Neuronal stem cell (in vitro differentiated cells): ENCODE measurements around the gene SND1.
A peak's percentile ranks its signal among the peaks of the same experiment; 100 is the strongest.

Source experiments
- DNase-seq: peaks from one replicate; pipeline ENCODE4 v3.0.0-alpha.2; 2013; ENCODE audit warnings: low spot score
- H2AFZ ChIP-seq: one replicate; pipeline ENCODE4 v1.6.1; 2013; ENCODE audit warnings: mild to moderate bottlenecking, low read length, inconsistent platforms
- H2AK5ac ChIP-seq: 2 replicates; pipeline ENCODE4 v1.6.1; 2013; ENCODE audit warnings: low read depth, mild to moderate bottlenecking, inconsistent platforms, low read length, moderate library complexity, mixed read lengths
- H2BK120ac ChIP-seq: 2 replicates; pipeline ENCODE4 v1.6.1; 2013; ENCODE audit warnings: low read depth, mild to moderate bottlenecking, inconsistent platforms, low read length, moderate library complexity, mixed read lengths
- H2BK12ac ChIP-seq: one replicate; pipeline ENCODE4 v1.6.1; 2013; ENCODE audit warnings: low read length, inconsistent platforms
- H2BK15ac ChIP-seq: 2 replicates; pipeline ENCODE4 v1.6.1; 2013; ENCODE audit warnings: mild to moderate bottlenecking, low read length, inconsistent platforms, mixed read lengths
- H2BK5ac ChIP-seq: one replicate; pipeline ENCODE4 v1.6.1; 2013; ENCODE audit warnings: inconsistent platforms, mild to moderate bottlenecking, low read length, moderate library complexity
- H3K14ac ChIP-seq: one replicate; pipeline ENCODE4 v1.6.1; 2013; ENCODE audit warnings: low read length, inconsistent platforms
- H3K18ac ChIP-seq: 2 replicates; pipeline ENCODE4 v1.6.1; 2013; ENCODE audit warnings: low read length, inconsistent platforms
- H3K23ac ChIP-seq: 2 replicates; pipeline ENCODE4 v1.6.1; 2013; ENCODE audit warnings: low read depth, mild to moderate bottlenecking, mixed read lengths, low read length, inconsistent platforms; ENCODE audit not compliant: poor library complexity
- H3K27ac ChIP-seq: replicated peaks from 3 replicates; pipeline ENCODE4 v1.5.1; 2013; ENCODE audit warnings: low read length, inconsistent platforms
- H3K27me3 ChIP-seq, 3 experiments: 2 replicates each; pipeline ENCODE4 v1.6.1; 2013; ENCODE audit warnings: low read length in 3 of 3, mild to moderate bottlenecking in 2 of 3, inconsistent platforms in 1 of 3, low read depth in 1 of 3, mixed read lengths in 1 of 3, moderate library complexity in 1 of 3; ENCODE audit not compliant: control insufficient read depth in 3 of 3, insufficient read depth in 3 of 3
- H3K36me3 ChIP-seq, 2 donors: replicated peaks in 1 of 2; 2 replicates each; pipeline ENCODE4 v1.6.1; 2013; ENCODE audit warnings: low read length in 2 of 2; ENCODE audit not compliant: control insufficient read depth in 2 of 2, insufficient read depth in 2 of 2
- H3K4ac ChIP-seq: 2 replicates; pipeline ENCODE4 v1.6.1; 2013; ENCODE audit warnings: inconsistent platforms, mild to moderate bottlenecking, low read length, moderate library complexity
- H3K4me1 ChIP-seq, 2 donors: 1 replicate in 1 of 2; 2 replicates in 1 of 2; pipeline ENCODE4 v1.6.1; 2013; ENCODE audit warnings: low read length in 2 of 2, low read depth in 1 of 2; ENCODE audit not compliant: control insufficient read depth in 2 of 2, insufficient read depth in 1 of 2
- H3K4me2 ChIP-seq: one replicate; pipeline ENCODE4 v1.6.1; 2013; ENCODE audit warnings: mild to moderate bottlenecking, low read length, inconsistent platforms; ENCODE audit not compliant: insufficient read depth, poor library complexity, severe bottlenecking
- H3K4me3 ChIP-seq, 2 donors: 2 replicates each; pipeline ENCODE4 v1.5.1; 2013; ENCODE audit warnings: low read length in 2 of 2, mild to moderate bottlenecking in 2 of 2, inconsistent platforms in 1 of 2, moderate library complexity in 1 of 2
- H3K79me1 ChIP-seq: one replicate; pipeline ENCODE4 v1.6.1; 2013; ENCODE audit warnings: low read depth, mild to moderate bottlenecking, inconsistent platforms, low read length, moderate library complexity
- H3K9ac ChIP-seq: one replicate; pipeline ENCODE4 v1.6.1; 2013; ENCODE audit warnings: mild to moderate bottlenecking, low read depth, low read length, inconsistent platforms; ENCODE audit not compliant: poor library complexity
- H3K9me3 ChIP-seq, 2 donors: replicated peaks in 1 of 2; 2 replicates each; pipeline versions ENCODE3 to v1.6.1; 2013; ENCODE audit warnings: low read length in 2 of 2, mild to moderate bottlenecking in 2 of 2, inconsistent platforms in 1 of 2, low read depth in 1 of 2, mixed read lengths in 1 of 2, moderate library complexity in 1 of 2; ENCODE audit not compliant: control insufficient read depth in 2 of 2, insufficient read depth in 1 of 2
- H4K8ac ChIP-seq: one replicate; pipeline ENCODE4 v1.6.1; 2013; ENCODE audit warnings: low read depth, mild to moderate bottlenecking, inconsistent platforms, low read length, moderate library complexity
- H4K91ac ChIP-seq: one replicate; pipeline ENCODE4 v1.6.1; 2013; ENCODE audit warnings: low read length, low read depth, mild to moderate bottlenecking, inconsistent platforms; ENCODE audit not compliant: poor library complexity
- WGBS, 2 donors: extraction: QIAGEN DNeasy Blood & Tissue Kit; methylation state at CpG; one replicate each; pipeline ENCODE4 v1.1.7; 2013; ENCODE audit warnings: missing lambda C conversion rate in 2 of 2, mixed read lengths in 1 of 2; ENCODE audit not compliant: insufficient read length in 2 of 2, insufficient replicate concordance in 1 of 2; ENCODE audit errors: extremely low coverage in 2 of 2; 5-methylcytosine and 5-hydroxymethylcytosine counted together

Gene SND1

DNA sequence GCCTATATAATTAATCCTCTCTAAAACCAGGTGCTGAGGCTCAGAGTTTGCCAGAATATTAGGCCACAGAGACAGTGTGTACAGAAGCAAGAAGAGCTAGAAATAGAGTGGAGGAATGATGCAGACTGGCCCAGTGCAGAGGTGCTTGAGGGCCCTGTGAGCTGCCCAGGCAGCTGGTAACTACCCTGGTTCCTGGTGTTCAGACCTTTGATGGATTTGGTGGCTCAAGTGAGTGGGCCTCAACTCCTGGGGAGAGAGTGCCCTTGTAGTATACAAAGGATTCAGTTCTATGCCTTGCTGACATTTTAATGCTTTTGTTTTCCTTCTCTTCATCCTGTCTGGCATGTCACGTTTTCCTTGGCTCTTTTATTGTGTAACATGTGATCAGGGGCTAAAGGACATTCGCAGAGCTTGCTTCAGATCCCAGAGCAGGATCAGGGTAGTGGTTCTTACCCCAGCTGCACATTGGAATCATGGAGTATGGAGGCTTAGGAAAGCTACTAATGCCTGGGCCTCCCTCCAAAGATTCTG, 359.2 kb downstream of the SND1 start:
- Histone ChIP-seq H3K36me3 (peaks cover 8 to 56% of the 10 kb centered on the region in 2 donors), H3K23ac (no peak overlapping the region), H2BK5ac (no peak overlapping the region), H3K4me1 (peaks cover 13 to 26% of the 10 kb centered on the region in 2 donors), H4K91ac (no peak overlapping the region), H3K27me3 (no peaks in the 10 kb centered on the region), H3K4me3 (no peak overlapping the region), H2BK15ac (no peak overlapping the region), H3K9me3 (no peaks in the 10 kb centered on the region), H3K4me2 (no peak overlapping the region), H3K14ac (no peak overlapping the region), H2BK12ac (no peak overlapping the region), H4K8ac (no peak overlapping the region), H3K9ac (no peak overlapping the region), H3K18ac (no peak overlapping the region), H3K27ac (peak overlapping the region; percentile 23), H3K79me1 (peaks cover 8% of the 10 kb centered on the region), H3K4ac (no peak overlapping the region), H2AK5ac (no peak overlapping the region), H2BK120ac (no peak overlapping the region), H2AFZ (no peak overlapping the region)
- no peak for DNase-seq
- WGBS, 2 donors = no CpG with 5 or more reads among the region's 2 CpGs

DNA sequence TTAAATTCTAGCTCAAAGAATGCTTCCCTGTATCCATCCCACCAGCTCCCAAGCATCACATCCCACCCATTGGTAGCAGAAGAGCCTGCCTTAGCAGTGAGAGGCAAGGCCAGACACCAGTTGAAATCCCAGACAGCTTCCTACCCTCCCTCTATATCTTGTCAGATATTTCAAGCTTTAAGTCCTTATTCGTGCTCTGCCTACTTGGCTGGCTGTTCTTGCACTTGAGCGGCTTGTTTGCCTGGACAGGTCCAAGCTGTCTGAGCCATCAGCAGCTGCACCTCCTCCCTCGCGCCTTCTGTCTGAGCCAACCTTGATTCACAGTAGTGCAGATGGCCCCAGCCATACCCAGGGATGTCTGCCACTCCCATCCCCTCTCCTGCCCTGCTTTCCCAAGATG, 362.8 kb downstream of the SND1 start:
- H3K9me3 ChIP-seq = no peaks in the 10 kb centered on the region
- DNase-seq = no peak
- peaks cover 5% of the 10 kb centered on the region for H3K79me1 ChIP-seq
- H3K14ac ChIP-seq = no peak overlapping the region
- H2AFZ ChIP-seq = no peak overlapping the region
- H3K18ac ChIP-seq = no peak overlapping the region
- peaks cover 8 to 70% of the 10 kb centered on the region in 2 donors for H3K36me3 ChIP-seq
- no peak overlapping the region for H3K4me2 ChIP-seq
- no peaks in the 10 kb centered on the region for H3K27me3 ChIP-seq
- no peak overlapping the region for H3K4ac ChIP-seq
- no peak overlapping the region for H4K8ac ChIP-seq
- H3K23ac ChIP-seq = no peak overlapping the region
- peaks cover 19 to 44% of the 10 kb centered on the region in 2 donors for H3K4me1 ChIP-seq
- no peak overlapping the region for H3K9ac ChIP-seq
- H2AK5ac ChIP-seq = no peak overlapping the region
- no peak overlapping the region for H3K4me3 ChIP-seq
- no peak overlapping the region for H2BK15ac ChIP-seq
- H2BK12ac ChIP-seq = no peak overlapping the region
- no peak overlapping the region for H2BK120ac ChIP-seq
- H3K27ac ChIP-seq = no peak overlapping the region
- H2BK5ac ChIP-seq = no peak overlapping the region
- no CpG with 5 or more reads among the region's 4 CpGs for WGBS, 2 donors
- H4K91ac ChIP-seq = no peak overlapping the region

DNA sequence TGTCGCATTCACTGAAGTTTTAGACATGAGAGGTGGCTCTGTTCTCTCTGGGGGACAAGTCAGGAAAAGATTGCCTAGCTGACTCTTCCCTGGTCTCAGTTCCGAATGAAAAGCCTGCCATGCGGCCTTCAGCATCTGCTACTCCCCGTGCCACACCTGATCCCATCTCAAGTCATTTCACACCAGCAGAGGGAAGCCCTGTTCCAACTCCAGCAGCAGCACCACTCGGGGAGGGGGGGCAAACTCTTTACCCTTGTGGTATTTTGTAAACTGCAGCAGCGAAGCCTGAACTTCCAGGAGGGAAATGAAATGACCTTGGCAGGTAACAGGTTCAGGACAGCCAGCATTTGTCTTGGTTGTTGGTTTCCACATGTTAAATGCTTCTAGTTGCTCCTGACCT, 365.5 kb downstream of the SND1 start:
- H3K4me3 ChIP-seq = no peak overlapping the region
- no peak overlapping the region for H3K4me2 ChIP-seq
- no peak overlapping the region for H2AFZ ChIP-seq
- H3K79me1 ChIP-seq = peaks cover 4% of the 10 kb centered on the region
- H2AK5ac ChIP-seq = no peak overlapping the region
- H2BK12ac ChIP-seq = no peak overlapping the region
- no peak overlapping the region for H3K4ac ChIP-seq
- no peak for DNase-seq
- H3K9me3 ChIP-seq = no peaks in the 10 kb centered on the region
- H3K27me3 ChIP-seq = no peaks in the 10 kb centered on the region
- no peak overlapping the region for H2BK15ac ChIP-seq
- no peak overlapping the region for H3K18ac ChIP-seq
- H3K4me1 ChIP-seq = peaks cover 8 to 38% of the 10 kb centered on the region in 2 donors
- no peak overlapping the region for H2BK120ac ChIP-seq
- WGBS, 2 donors = no CpG with 5 or more reads among the region's 6 CpGs
- H3K23ac ChIP-seq = no peak overlapping the region
- peaks cover 9 to 87% of the 10 kb centered on the region in 2 donors for H3K36me3 ChIP-seq
- no peak overlapping the region for H3K14ac ChIP-seq
- no peak overlapping the region for H2BK5ac ChIP-seq
- no peak overlapping the region for H3K9ac ChIP-seq
- no peak overlapping the region for H3K27ac ChIP-seq
- no peak overlapping the region for H4K8ac ChIP-seq
- H4K91ac ChIP-seq = no peak overlapping the region

DNA sequence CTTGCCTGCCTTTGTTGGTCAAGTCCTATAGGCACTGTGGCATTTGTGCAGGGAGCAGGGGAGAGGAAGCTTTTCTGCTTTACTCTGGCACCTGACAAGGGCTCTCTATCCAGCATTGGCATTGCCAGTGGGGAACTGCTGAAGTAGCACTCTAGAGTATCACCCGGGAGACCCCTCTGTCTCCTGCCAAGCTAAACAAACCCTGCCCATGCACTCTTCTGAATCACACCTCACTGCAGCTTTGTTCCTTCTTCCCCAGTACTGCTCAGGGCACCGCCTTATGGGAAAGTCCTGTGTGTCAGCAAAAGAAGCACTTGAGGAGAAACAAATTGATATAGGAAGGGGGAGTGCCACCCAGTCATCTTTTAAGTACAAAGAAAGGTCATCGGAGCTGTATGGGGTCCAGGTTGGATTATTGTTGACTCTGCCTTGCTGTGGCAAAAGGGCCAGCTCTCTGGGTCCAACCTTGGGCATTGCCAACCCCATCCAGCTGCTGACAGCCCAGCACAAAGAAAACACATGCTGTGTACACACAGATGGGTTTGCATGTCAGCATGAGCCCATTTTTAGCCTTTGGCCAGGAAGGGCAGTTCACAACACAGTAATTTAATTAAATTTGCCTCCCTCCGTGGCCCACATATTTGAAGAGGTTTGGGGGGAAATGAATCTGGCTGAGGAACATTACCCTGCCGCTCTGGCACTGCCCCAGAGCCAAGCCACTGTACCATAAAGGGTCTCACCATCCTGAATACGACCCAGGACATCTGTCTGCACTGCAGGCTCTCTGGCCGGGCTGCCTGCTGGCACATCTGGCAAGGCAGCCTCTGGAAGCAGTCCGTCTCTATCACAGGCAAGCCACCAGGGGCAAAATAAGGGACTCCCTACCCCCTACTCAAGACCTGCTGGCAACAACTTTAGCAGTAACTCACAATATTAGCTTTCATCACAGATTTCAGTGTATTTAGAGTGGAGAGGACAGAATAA, 366.2 kb downstream of the SND1 start:
- H3K18ac ChIP-seq = peak overlapping the region; percentile 32
- peaks cover 9 to 84% of the 10 kb centered on the region in 2 donors for H3K36me3 ChIP-seq
- peak overlapping the region; percentile 80 for H3K27ac ChIP-seq
- no peak overlapping the region for H2AFZ ChIP-seq
- H2AK5ac ChIP-seq = no peak overlapping the region
- H3K27me3 ChIP-seq = no peaks in the 10 kb centered on the region
- DNase-seq = no peak
- H3K4ac ChIP-seq = no peak overlapping the region
- WGBS, 2 donors = no CpG with 5 or more reads among the region's 8 CpGs
- no peak overlapping the region for H3K23ac ChIP-seq
- no peak overlapping the region for H3K4me3 ChIP-seq
- H2BK5ac ChIP-seq = no peak overlapping the region
- no peak overlapping the region for H3K9ac ChIP-seq
- no peak overlapping the region for H2BK120ac ChIP-seq
- no peak overlapping the region for H3K4me2 ChIP-seq
- H4K8ac ChIP-seq = no peak overlapping the region
- no peak overlapping the region for H2BK15ac ChIP-seq
- no peak overlapping the region for H2BK12ac ChIP-seq
- H3K14ac ChIP-seq = no peak overlapping the region
- H3K4me1 ChIP-seq = peaks cover 8 to 38% of the 10 kb centered on the region in 2 donors
- no peak overlapping the region for H4K91ac ChIP-seq
- H3K79me1 ChIP-seq = peaks cover 4% of the 10 kb centered on the region
- H3K9me3 ChIP-seq = no peaks in the 10 kb centered on the region
